Retinal pigment epithelial cell (primary cell): ENCODE measurements around the gene TATDN3.

Experiments
- DNase-seq: peaks from one replicate; pipeline ENCODE4 v3.0.0-alpha.2; 2010; ENCODE audit warnings: low read depth
- H3K4me3 ChIP-seq: 2 replicates; pipeline ENCODE4 v1.5.1; 2011; ENCODE audit warnings: mild to moderate bottlenecking, low read length, control low read depth, moderate library complexity
- CTCF ChIP-seq: conservative IDR thresholded peaks from 2 replicates; pipeline ENCODE4 v1.5.1; 2011; ENCODE audit warnings: low read depth, low read length, control low read depth, inconsistent platforms

The TATDN3 gene

GRCh38 chr1:212752934-212753497 lies 38.7 kb upstream of the TATDN3 start:
- H3K4me3 ChIP-seq: no peak overlapping the region
- DNase-seq: no peak
- no peak for TF ChIP-seq CTCF

- H3K4me3 ChIP-seq: no peak overlapping the region
- TF ChIP-seq CTCF: no peak
Measured at GRCh38 chr1:212753749-212754148, 37.9 kb upstream of the TATDN3 start.

GRCh38 chr1:212754193-212754592 lies 37.5 kb upstream of the TATDN3 start:
- DNase-seq: no peak
- no peak for TF ChIP-seq CTCF
- no peak overlapping the region for H3K4me3 ChIP-seq

More at GRCh38 chr1:212753749-212754148, 37.9 kb upstream of the TATDN3 start:
- no peak for DNase-seq

GRCh38 chr1:212754680-212755079 lies 37.0 kb upstream of the TATDN3 start:
- no peak for DNase-seq
- TF ChIP-seq CTCF: no peak
- no peak overlapping the region for H3K4me3 ChIP-seq

GRCh38 chr1:212759683-212760082 lies 32.0 kb upstream of the TATDN3 start:
- H3K4me3 ChIP-seq: no peak overlapping the region
- no peak for DNase-seq
- no peak for TF ChIP-seq CTCF

- TF ChIP-seq CTCF: peak; percentile 34
- no peak for DNase-seq
- H3K4me3 ChIP-seq: no peak overlapping the region
Measured at GRCh38 chr1:212760126-212760823, 31.4 kb upstream of the TATDN3 start.

GRCh38 chr1:212762234-212762633 lies 29.5 kb upstream of the TATDN3 start:
- TF ChIP-seq CTCF: no peak

More at GRCh38 chr1:212762234-212762633, 29.5 kb upstream of the TATDN3 start:
- DNase-seq: no peak
- no peak overlapping the region for H3K4me3 ChIP-seq
